ENCODE results near the gene TSG101. TPM values are rescaled to one million over a fixed set of nuclear protein-coding genes. Genes with fewer than 3 reads are reported as not detected.

Gene TSG101
- polyA plus RNA-seq, 1 donor (not counting 4 experiments of a cell fraction or from before 2014, with no cell fraction given): 113 TPM

DNA sequence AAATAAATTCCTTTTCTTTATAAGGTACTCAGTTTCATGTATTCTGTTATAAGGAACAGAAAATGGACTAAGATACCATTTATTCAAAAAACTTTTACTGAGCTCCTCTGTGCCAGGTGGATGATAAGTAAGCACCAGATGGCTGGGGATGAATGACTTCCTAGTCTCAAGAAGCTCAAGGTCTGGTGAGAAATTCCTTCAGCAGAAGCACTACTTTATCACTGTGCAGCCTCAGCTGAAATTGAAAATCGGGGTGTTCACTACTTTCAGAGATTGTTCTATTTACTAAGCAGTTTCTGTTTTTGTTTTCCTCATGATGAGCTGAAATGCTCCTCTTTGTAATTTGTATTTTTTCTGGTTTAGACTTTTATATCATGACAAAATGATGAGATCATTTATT lies 63.3 kb downstream of the TSG101 start:
- H3K4me1 ChIP-seq (ENCODE audit: control insufficient read depth, extremely low read depth, insufficient read depth, low read length): no peaks in the 10 kb centered on the region
- no peaks in the 10 kb centered on the region for H4K20me1 ChIP-seq (ENCODE audit: control insufficient read depth, extremely low read depth, insufficient read depth, low read length)
- no peak overlapping the region for H3K27ac ChIP-seq (ENCODE audit: control insufficient read depth, insufficient read depth, low read length)
- FAIRE-seq (no peak), DNase-seq (ENCODE audit: low read depth, low spot score) (no peak)
- TF ChIP-seq, protein P1, sequence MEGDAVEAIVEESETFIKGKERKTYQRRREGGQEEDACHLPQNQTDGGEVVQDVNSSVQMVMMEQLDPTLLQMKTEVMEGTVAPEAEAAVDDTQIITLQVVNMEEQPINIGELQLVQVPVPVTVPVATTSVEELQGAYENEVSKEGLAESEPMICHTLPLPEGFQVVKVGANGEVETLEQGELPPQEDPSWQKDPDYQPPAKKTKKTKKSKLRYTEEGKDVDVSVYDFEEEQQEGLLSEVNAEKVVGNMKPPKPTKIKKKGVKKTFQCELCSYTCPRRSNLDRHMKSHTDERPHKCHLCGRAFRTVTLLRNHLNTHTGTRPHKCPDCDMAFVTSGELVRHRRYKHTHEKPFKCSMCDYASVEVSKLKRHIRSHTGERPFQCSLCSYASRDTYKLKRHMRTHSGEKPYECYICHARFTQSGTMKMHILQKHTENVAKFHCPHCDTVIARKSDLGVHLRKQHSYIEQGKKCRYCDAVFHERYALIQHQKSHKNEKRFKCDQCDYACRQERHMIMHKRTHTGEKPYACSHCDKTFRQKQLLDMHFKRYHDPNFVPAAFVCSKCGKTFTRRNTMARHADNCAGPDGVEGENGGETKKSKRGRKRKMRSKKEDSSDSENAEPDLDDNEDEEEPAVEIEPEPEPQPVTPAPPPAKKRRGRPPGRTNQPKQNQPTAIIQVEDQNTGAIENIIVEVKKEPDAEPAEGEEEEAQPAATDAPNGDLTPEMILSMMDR (optimal IDR thresholded peaks at IDR 0.05 in 1 of 3, IDR thresholded peaks at IDR 0.05 in 1 of 3, conservative IDR thresholded peaks at IDR 0.05 in 1 of 3; ENCODE audit: extremely low read depth in 1 of 3, insufficient read depth in 2 of 3, low read length in 3 of 3): no peak
- no peak for TF ChIP-seq EZH2 (IDR thresholded peaks at IDR 0.05; ENCODE audit: low read length)
- no peak overlapping the region for H3K4me3 ChIP-seq (ENCODE audit: control insufficient read depth in 2 of 3, extremely low read depth in 1 of 3, insufficient read depth in 2 of 3, low read depth in 1 of 3, low read length in 3 of 3)
- H3K9ac ChIP-seq (ENCODE audit: control insufficient read depth, extremely low read depth, insufficient read depth, low read length): no peak overlapping the region
- H3K27me3 ChIP-seq (ENCODE audit: control insufficient read depth, extremely low read depth, insufficient read depth, low read length): no peaks in the 10 kb centered on the region
- H3K9me3 ChIP-seq (ENCODE audit: control insufficient read depth, low read depth, low read length): no peaks in the 10 kb centered on the region
- no peak overlapping the region for H2AFZ ChIP-seq (ENCODE audit: control insufficient read depth, low read length)
- H3K79me2 ChIP-seq (ENCODE audit: control insufficient read depth, insufficient read depth, low read length): no peaks in the 10 kb centered on the region
- H3K4me2 ChIP-seq (ENCODE audit: control insufficient read depth, extremely low read depth, insufficient read depth, low read depth, low read length): no peak overlapping the region
- H3K9me1 ChIP-seq (ENCODE audit: control insufficient read depth, extremely low read depth, insufficient read depth, low read length): no peaks in the 10 kb centered on the region
- no peaks in the 10 kb centered on the region for H3K36me3 ChIP-seq (ENCODE audit: control insufficient read depth in 2 of 2, extremely low read depth in 1 of 2, insufficient read depth in 2 of 2, low read length in 2 of 2)
- dilution Hi-C loops (cut with MboI; ENCODE audit: extremely low pct_ligation_motif_present, low sequenced_read_pairs): no loop called here

DNA sequence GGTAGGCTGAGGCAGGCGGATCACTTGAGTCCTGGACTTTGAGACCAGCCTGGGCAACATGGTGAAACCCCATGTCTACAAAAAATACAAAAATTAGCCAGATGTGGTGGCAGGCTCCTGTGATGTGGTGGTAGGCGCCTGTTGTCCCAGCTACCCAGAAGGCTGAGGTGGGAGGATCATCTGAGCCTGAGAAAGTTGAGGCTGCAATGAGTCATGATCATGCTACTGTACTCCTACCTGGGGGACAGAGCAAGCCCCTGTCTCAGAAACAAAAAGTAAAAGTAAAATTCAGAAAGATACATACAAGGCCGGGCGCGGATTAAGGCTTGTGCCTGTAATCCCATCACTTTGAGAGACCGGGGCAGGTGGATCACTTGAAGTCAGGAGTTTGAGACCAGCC lies 64.8 kb downstream of the TSG101 start:
- no peak for FAIRE-seq
- dilution Hi-C loops (cut with MboI; ENCODE audit: extremely low pct_ligation_motif_present, low sequenced_read_pairs): no loop called here
- Histone ChIP-seq H3K4me2 (ENCODE audit: control insufficient read depth, extremely low read depth, insufficient read depth, low read depth, low read length) (no peak overlapping the region), H2AFZ (ENCODE audit: control insufficient read depth, low read length) (no peak overlapping the region), H3K79me2 (ENCODE audit: control insufficient read depth, insufficient read depth, low read length) (no peaks in the 10 kb centered on the region), H4K20me1 (ENCODE audit: control insufficient read depth, extremely low read depth, insufficient read depth, low read length) (no peaks in the 10 kb centered on the region), H3K9ac (ENCODE audit: control insufficient read depth, extremely low read depth, insufficient read depth, low read length) (no peak overlapping the region), H3K36me3 (ENCODE audit: control insufficient read depth in 2 of 2, extremely low read depth in 1 of 2, insufficient read depth in 2 of 2, low read length in 2 of 2) (no peaks in the 10 kb centered on the region), H3K27ac (ENCODE audit: control insufficient read depth, insufficient read depth, low read length) (no peak overlapping the region), H3K27me3 (ENCODE audit: control insufficient read depth, extremely low read depth, insufficient read depth, low read length) (no peaks in the 10 kb centered on the region), H3K4me1 (ENCODE audit: control insufficient read depth, extremely low read depth, insufficient read depth, low read length) (no peaks in the 10 kb centered on the region), H3K4me3 (ENCODE audit: control insufficient read depth in 2 of 3, extremely low read depth in 1 of 3, insufficient read depth in 2 of 3, low read depth in 1 of 3, low read length in 3 of 3) (no peak overlapping the region), H3K9me1 (ENCODE audit: control insufficient read depth, extremely low read depth, insufficient read depth, low read length) (no peaks in the 10 kb centered on the region), H3K9me3 (ENCODE audit: control insufficient read depth, low read depth, low read length) (no peaks in the 10 kb centered on the region)
- TF ChIP-seq, protein P1 (optimal IDR thresholded peaks at IDR 0.05 in 1 of 3, IDR thresholded peaks at IDR 0.05 in 1 of 3, conservative IDR thresholded peaks at IDR 0.05 in 1 of 3; ENCODE audit: extremely low read depth in 1 of 3, insufficient read depth in 2 of 3, low read length in 3 of 3): no peak
- no peak for TF ChIP-seq EZH2 (IDR thresholded peaks at IDR 0.05; ENCODE audit: low read length)
- DNase-seq (ENCODE audit: low read depth, low spot score): no peak

Measured in keratinocyte (primary cell).